HepG2 (cell line): ENCODE data around the gene UBE2O. TPM values are rescaled to one million over a fixed set of nuclear protein-coding genes. Genes with fewer than 3 reads are reported as not detected.

Experiments used
- ARNTL ChIP-seq: sonication (generic); formaldehyde crosslinking; IDR thresholded peaks from 2 replicates; pipeline ENCODE4 v1.4.0; 2020; ENCODE audit warnings: mild to moderate bottlenecking, missing genetic modification reagents
- HES4 ChIP-seq: sonication (generic); formaldehyde crosslinking; IDR thresholded peaks from 2 replicates; pipeline ENCODE4 v1.9.0; 2021; ENCODE audit warnings: mild to moderate bottlenecking, missing genetic modification reagents, borderline replicate concordance
- PHF5A ChIP-seq: IDR thresholded peaks from one replicate; pipeline ENCODE4 v1.6.1; 2018; ENCODE audit warnings: low read depth, missing genetic modification reagents; ENCODE audit not compliant: unreplicated experiment
- ZBTB21 ChIP-seq: sonication (generic); formaldehyde crosslinking; IDR thresholded peaks from 2 replicates; pipeline ENCODE4 v1.4.0; 2020; ENCODE audit warnings: missing genetic modification reagents
- ZBTB3 ChIP-seq: sonication (generic); formaldehyde crosslinking; IDR thresholded peaks from 2 replicates; pipeline ENCODE4 v1.4.0; 2020; ENCODE audit warnings: low read depth, mild to moderate bottlenecking, moderate library complexity, missing genetic modification reagents, borderline replicate concordance
- ZNF232 ChIP-seq: sonication (generic); formaldehyde crosslinking; IDR thresholded peaks from 2 replicates; pipeline ENCODE4 v1.4.0; 2020; ENCODE audit warnings: missing genetic modification reagents, borderline replicate concordance
- ZNF235 ChIP-seq: sonication (generic); formaldehyde crosslinking; IDR thresholded peaks from 2 replicates; pipeline ENCODE4 v1.8.1; 2023; ENCODE audit warnings: mild to moderate bottlenecking, missing genetic modification reagents, borderline replicate concordance
- ZNF264 ChIP-seq: sonication (generic); formaldehyde crosslinking; IDR thresholded peaks from 2 replicates; pipeline ENCODE4 v1.4.0; 2020; ENCODE audit warnings: missing genetic modification reagents
- ZNF746 ChIP-seq: sonication (generic); formaldehyde crosslinking; IDR thresholded peaks from 2 replicates; pipeline ENCODE4 v1.8.0; 2022; ENCODE audit warnings: mild to moderate bottlenecking, missing genetic modification reagents
- ZNF749 ChIP-seq: sonication (generic); formaldehyde crosslinking; IDR thresholded peaks from 2 replicates; pipeline ENCODE4 v1.8.0; 2022; ENCODE audit warnings: mild to moderate bottlenecking, missing genetic modification reagents, moderate library complexity, borderline replicate concordance
- polyA plus RNA-seq, 8 experiments: library from polyadenylated mRNA; depleted of rRNA in 3 of 8; stranded (reverse) in 7 of 8; unstranded in 1 of 8; fragments of >200 nt; fragmentation: Illumina TruSeq in 4 of 8; extraction: Trizol in 4 of 8; gene quantifications; 2 replicates each; pipeline versions ENCODE4 v1.2.1 to v1.2.3, GENCODE V29; 2011 to 2016; ENCODE audit warnings: low read depth in 4 of 8, missing spikeins in 1 of 8, mixed read lengths in 1 of 8; ENCODE audit not compliant: insufficient read depth in 1 of 8
- total RNA-seq, 5 experiments: library from RNA; depleted of rRNA; stranded (reverse); fragments of >200 nt; fragmentation: Illumina TruSeq; extraction: Trizol; gene quantifications; 2 replicates each; pipeline ENCODE4 v1.2.3, GENCODE V29; 2016; ENCODE audit warnings: low read depth in 1 of 5
- TF ChIP-seq, protein P1 (sequence below): sonication (generic); formaldehyde crosslinking; IDR thresholded peaks from 2 replicates; pipeline ENCODE4 v1.8.1; 2023; ENCODE audit warnings: missing genetic modification reagents, mild to moderate bottlenecking, borderline replicate concordance
- TF ChIP-seq, protein P2 (sequence below): sonication (generic); formaldehyde crosslinking; IDR thresholded peaks from 2 replicates; pipeline ENCODE4 v1.5.0; 2020; ENCODE audit warnings: missing genetic modification reagents
- TF ChIP-seq, protein P3 (sequence below): sonication (generic); formaldehyde crosslinking; IDR thresholded peaks from 2 replicates; pipeline ENCODE4 v1.9.0; 2021; ENCODE audit warnings: missing genetic modification reagents, borderline replicate concordance
- TF ChIP-seq, protein P4 (sequence below): sonication (generic); formaldehyde crosslinking; IDR thresholded peaks from 2 replicates; pipeline ENCODE4 v1.9.0; 2022; ENCODE audit warnings: missing genetic modification reagents, mild to moderate bottlenecking, borderline replicate concordance
- TF ChIP-seq, protein P5 (sequence below): sonication (generic); formaldehyde crosslinking; IDR thresholded peaks from 2 replicates; pipeline ENCODE4 v1.8.0; 2022; ENCODE audit warnings: mild to moderate bottlenecking, missing genetic modification reagents, moderate library complexity
- TF ChIP-seq, protein P6 (sequence below): sonication (generic); formaldehyde crosslinking; IDR thresholded peaks from 2 replicates; pipeline ENCODE4 v1.4.0; 2020; ENCODE audit warnings: low read depth, mild to moderate bottlenecking, missing genetic modification reagents
- TF ChIP-seq, protein P7 (sequence below): sonication (generic); formaldehyde crosslinking; IDR thresholded peaks from 2 replicates; pipeline ENCODE4 v1.8.0; 2022; ENCODE audit warnings: low read depth, missing genetic modification reagents

UBE2O gene
- total and polyA plus RNA-seq, 2 of the 13 experiments (the other 11 are each of a cell fraction or from before 2014, with no cell fraction given), result 21.5 to 23.5 TPM

DNA sequence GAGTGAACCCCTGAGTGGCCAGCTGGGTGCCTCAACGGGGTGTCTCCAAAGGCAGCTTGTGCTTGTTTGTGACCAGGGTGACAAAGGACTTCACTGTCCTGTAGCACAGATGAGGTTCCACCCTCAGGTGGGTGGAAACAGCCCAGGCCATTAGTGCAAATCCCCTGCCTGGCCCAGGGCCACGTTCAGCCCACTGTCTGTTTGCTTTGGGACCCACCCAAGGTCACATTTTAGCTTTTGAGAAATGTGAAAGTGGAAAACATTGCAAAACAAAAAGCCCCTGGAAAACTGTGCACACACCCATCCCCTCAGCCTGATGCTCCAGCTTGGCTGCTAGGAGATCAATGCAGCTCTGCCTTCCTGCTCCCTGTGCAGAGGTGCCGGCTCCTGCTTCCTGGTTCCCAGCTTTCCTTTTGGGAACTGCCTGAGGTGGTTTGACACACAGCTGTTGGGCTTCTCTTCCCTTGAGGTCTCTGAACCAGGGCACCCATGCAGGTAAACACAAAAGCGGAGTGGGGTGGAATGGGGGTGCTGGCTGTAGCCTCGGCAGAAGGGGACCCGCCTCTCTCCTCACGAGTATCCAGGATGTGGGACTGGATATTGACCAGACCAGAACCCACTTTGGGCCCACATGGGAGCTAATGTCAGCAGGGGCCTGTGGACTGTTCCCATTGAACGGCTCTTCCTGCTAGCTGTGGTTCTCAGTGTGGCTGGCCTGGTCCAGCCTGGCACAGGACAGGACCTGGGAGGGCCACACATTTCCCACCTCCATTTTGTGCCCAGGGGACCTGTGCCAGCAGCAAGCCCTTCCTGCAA lies 76.4 kb downstream of the UBE2O start (continued):
- TF ChIP-seq, protein P1, sequence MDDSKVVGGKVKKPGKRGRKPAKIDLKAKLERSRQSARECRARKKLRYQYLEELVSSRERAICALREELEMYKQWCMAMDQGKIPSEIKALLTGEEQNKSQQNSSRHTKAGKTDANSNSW (CRISPR knock-in tag), result 0 out of 2 replicates have a peak, but pooled peaks have one; percentile 42
- TF ChIP-seq, protein P2, sequence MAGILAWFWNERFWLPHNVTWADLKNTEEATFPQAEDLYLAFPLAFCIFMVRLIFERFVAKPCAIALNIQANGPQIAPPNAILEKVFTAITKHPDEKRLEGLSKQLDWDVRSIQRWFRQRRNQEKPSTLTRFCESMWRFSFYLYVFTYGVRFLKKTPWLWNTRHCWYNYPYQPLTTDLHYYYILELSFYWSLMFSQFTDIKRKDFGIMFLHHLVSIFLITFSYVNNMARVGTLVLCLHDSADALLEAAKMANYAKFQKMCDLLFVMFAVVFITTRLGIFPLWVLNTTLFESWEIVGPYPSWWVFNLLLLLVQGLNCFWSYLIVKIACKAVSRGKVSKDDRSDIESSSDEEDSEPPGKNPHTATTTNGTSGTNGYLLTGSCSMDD, result no peak
- TF ChIP-seq, protein P3, sequence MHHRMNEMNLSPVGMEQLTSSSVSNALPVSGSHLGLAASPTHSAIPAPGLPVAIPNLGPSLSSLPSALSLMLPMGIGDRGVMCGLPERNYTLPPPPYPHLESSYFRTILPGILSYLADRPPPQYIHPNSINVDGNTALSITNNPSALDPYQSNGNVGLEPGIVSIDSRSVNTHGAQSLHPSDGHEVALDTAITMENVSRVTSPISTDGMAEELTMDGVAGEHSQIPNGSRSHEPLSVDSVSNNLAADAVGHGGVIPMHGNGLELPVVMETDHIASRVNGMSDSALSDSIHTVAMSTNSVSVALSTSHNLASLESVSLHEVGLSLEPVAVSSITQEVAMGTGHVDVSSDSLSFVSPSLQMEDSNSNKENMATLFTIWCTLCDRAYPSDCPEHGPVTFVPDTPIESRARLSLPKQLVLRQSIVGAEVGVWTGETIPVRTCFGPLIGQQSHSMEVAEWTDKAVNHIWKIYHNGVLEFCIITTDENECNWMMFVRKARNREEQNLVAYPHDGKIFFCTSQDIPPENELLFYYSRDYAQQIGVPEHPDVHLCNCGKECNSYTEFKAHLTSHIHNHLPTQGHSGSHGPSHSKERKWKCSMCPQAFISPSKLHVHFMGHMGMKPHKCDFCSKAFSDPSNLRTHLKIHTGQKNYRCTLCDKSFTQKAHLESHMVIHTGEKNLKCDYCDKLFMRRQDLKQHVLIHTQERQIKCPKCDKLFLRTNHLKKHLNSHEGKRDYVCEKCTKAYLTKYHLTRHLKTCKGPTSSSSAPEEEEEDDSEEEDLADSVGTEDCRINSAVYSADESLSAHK, result peak; percentile 54; the same call in 1 of the 2 replicates
- TF ChIP-seq, protein P4, sequence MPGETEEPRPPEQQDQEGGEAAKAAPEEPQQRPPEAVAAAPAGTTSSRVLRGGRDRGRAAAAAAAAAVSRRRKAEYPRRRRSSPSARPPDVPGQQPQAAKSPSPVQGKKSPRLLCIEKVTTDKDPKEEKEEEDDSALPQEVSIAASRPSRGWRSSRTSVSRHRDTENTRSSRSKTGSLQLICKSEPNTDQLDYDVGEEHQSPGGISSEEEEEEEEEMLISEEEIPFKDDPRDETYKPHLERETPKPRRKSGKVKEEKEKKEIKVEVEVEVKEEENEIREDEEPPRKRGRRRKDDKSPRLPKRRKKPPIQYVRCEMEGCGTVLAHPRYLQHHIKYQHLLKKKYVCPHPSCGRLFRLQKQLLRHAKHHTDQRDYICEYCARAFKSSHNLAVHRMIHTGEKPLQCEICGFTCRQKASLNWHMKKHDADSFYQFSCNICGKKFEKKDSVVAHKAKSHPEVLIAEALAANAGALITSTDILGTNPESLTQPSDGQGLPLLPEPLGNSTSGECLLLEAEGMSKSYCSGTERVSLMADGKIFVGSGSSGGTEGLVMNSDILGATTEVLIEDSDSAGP, result peak; percentile 78
- peak; percentile 56; the same call in 1 of the 2 replicates for TF ChIP-seq ZNF232 (CRISPR knock-in tag)
- TF ChIP-seq ZNF746 (CRISPR knock-in tag), result peak; percentile 86; the same call in 1 of the 2 replicates
- peak; percentile 86; the same call in 1 of the 2 replicates for TF ChIP-seq ZNF235 (CRISPR knock-in tag)
- peak; percentile 95 for TF ChIP-seq PHF5A (CRISPR knock-in tag)
- TF ChIP-seq ZNF264, result peak; percentile 97
- peak; percentile 82; the same call in 1 of the 2 replicates for TF ChIP-seq ZNF749 (CRISPR knock-in tag)
- TF ChIP-seq ZBTB21 (CRISPR knock-in tag), result no peak
- TF ChIP-seq, protein P5, sequence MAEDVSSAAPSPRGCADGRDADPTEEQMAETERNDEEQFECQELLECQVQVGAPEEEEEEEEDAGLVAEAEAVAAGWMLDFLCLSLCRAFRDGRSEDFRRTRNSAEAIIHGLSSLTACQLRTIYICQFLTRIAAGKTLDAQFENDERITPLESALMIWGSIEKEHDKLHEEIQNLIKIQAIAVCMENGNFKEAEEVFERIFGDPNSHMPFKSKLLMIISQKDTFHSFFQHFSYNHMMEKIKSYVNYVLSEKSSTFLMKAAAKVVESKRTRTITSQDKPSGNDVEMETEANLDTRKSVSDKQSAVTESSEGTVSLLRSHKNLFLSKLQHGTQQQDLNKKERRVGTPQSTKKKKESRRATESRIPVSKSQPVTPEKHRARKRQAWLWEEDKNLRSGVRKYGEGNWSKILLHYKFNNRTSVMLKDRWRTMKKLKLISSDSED, result no peak
- TF ChIP-seq ARNTL (CRISPR knock-in tag), result peak; percentile 85
- TF ChIP-seq, protein P6, sequence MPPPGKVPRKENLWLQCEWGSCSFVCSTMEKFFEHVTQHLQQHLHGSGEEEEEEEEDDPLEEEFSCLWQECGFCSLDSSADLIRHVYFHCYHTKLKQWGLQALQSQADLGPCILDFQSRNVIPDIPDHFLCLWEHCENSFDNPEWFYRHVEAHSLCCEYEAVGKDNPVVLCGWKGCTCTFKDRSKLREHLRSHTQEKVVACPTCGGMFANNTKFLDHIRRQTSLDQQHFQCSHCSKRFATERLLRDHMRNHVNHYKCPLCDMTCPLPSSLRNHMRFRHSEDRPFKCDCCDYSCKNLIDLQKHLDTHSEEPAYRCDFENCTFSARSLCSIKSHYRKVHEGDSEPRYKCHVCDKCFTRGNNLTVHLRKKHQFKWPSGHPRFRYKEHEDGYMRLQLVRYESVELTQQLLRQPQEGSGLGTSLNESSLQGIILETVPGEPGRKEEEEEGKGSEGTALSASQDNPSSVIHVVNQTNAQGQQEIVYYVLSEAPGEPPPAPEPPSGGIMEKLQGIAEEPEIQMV (CRISPR knock-in tag), result peak; percentile 63; the same call in 1 of the 2 replicates
- TF ChIP-seq, protein P7, sequence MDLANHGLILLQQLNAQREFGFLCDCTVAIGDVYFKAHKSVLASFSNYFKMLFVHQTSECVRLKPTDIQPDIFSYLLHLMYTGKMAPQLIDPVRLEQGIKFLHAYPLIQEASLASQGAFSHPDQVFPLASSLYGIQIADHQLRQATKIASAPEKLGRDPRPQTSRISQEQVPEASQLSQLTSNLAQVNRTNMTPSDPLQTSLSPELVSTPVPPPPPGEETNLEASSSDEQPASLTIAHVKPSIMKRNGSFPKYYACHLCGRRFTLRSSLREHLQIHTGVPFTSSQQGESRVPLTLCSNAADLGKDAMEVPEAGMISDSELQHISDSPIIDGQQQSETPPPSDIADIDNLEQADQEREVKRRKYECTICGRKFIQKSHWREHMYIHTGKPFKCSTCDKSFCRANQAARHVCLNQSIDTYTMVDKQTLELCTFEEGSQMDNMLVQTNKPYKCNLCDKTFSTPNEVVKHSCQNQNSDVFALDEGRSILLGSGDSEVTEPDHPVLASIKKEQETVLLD (CRISPR knock-in tag), result no peak
- no peak for TF ChIP-seq HES4 (CRISPR knock-in tag)
- peak; percentile 94 for TF ChIP-seq ZBTB3
